ENCODE results near the gene EHBP1.

The EHBP1 gene

DNA sequence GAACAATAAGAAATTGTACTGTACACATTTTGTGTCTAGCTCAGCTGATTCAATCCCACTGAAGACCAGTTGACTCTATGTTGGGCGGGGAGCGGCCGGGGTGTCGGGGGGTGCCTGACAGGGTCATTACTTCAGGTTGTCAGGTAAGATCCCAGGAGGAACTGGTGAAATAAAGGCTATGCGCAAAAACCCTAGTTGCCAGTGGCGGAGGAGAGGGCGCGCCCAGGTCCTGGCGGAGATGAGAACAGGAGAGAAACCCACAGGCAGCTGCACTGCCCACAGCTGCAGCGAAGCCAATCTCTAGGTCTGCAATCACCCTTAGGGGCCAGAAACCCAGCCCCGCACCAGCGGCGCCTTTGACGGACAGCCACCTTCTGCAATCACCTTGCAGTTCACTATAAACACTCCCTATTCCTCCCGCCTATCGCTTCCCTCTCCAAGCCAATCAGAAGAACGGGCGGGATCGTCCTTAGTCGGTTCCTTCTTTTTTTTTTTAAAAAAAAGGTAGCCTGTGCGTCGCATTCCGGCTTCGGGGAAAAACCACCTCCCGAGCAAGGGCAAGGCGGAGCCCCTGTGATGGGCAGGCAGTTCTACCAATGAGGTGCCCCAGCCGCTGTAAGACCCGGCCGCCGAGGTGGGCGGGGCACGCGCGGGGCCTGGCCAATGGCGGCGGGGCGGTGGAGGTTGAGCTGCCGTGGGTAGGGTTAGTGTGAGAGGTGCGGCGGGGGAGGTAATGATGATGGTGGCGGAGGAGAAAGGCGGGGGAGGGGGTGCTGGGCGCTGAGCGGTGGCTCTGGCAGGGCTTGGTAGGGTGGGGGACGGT is at the start of gene EHBP1:
EHBP1 (plus strand) TSS at position 707 of the 823 bp plus-strand sequence. CDS start 1,479 bp downstream, outside the sequence.
- DNase-seq (ENCODE audit: low read depth): peak; percentile 100

DNA sequence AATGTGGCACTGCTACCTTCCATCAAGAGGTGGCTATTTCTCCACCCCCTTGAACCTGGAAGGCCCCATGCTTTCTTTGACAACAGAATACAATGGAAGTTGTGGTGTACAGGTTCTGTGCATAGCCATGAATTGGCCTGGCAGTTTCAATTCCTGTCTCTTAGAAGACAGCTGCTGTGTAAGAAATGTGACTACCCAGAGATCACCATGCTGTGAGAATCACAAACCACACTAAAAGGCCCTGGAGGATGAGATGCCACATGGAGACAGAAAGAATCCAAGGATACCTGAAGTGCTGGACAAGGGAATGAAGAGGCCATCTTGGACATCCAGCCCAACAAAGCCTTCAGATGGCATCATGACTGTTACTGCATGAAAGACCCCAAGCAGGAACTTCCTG is 47.7 kb upstream of the EHBP1 start:
- DNase-seq (ENCODE audit: low read depth): no peak

DNA sequence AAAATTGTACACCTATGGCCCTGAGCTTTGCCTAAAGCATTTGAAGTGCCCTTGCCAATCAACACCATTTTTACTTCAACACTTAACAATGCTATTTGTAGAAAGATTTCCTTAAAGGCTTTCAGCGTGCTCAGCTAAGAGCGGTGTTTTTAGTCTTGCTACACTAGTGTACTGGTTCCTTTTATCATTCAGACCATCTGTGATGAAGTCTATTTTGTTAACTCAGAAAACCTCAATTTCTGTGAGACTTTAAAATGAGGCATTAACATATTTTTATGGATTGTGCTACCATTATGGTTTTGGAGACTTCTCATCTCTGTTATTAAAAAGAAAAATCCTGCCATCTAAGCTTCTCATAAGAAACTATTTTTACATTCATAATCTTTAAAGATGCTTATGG is 46.6 kb upstream of the EHBP1 start:
- no peak for DNase-seq (ENCODE audit: low read depth)

DNA sequence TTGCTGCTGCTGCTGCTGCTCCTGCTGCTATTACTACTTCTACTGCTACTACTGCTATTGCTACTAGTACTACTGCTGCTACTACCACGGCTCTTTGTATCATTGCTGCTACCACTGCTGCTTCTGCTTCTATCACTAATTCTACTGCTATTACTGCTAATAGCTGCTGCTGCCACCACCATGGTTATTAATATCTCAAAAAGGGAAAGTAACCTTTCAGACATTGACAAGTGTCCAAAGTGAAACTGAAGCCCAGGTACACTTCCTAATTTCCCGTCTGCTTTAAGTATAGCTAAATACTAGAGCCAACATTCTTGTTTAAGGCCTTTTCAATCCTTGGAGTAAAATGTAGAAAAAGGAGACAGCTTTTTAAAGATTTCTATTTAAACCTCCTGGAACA is 45.4 kb upstream of the EHBP1 start:
- DNase-seq (ENCODE audit: low read depth): no peak

DNA sequence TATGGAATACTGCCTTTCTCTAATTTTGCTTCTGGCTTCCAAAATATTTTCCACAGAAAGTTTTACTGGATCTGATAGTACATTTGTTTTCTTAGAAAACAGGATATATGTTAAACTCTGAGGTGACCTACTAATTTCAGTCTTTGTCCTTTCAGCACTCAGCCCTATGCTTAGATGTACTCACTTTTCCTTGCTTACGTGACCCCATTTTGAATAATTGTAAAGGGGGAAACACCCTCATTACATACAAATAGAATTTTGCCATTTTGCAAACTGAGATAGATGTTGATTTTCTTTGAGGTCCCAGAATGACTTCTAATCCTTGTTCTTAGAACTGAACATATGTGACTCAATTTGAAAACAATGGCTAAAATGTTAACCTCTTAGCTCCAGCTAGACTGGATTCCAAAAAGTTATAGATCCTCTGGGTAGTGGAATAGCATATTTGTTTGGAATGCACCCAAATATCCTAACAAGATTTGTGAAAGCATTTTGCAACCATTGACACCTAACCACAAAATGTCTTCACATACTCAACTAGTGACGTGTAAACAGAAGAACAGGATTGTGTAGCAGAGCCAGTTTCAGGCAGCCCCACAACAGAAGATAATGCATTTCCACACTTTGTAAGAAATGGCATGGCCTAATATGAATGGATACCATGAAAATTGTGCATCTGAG is 44.8 kb upstream of the EHBP1 start:
- DNase-seq (ENCODE audit: low read depth): peak; percentile 92

DNA sequence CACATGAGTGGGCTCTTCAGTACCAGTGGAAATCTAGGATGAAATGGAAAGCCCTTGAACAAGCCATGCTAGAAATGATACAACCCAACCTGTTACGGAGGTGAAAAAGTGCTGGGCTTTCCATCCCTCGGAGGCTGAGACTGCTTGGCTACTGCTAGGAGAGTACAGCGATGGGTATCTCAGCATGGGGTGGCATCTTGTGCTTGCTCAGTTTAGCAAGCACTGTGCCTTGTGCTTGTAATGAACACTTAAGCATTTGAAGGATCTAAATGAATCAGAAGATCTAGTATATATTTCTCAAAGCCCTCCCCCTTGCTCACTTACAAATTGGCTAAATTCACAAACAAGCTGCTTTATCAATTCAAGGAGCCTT is 44.3 kb upstream of the EHBP1 start:
- DNase-seq (ENCODE audit: low read depth): no peak

DNA sequence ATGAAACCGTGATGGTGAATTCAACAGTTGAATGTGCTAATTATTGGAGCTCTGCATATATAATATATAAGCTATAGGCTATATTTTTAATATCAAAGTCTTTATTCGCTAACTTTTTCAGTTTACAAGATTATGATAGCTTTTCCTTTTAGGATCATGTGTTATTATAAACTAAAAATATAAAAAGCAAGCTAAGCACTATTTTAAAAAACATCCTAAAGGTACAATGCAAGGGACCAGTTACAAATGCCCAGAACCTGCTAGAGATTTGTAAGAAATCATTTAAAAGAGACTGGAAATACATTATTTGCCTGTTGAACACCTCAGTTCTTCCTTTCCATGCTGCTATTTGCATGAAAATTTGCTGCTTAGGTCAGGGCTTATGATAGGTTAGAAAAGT is 43.4 kb upstream of the EHBP1 start:
- no peak for DNase-seq (ENCODE audit: low read depth)

DNA sequence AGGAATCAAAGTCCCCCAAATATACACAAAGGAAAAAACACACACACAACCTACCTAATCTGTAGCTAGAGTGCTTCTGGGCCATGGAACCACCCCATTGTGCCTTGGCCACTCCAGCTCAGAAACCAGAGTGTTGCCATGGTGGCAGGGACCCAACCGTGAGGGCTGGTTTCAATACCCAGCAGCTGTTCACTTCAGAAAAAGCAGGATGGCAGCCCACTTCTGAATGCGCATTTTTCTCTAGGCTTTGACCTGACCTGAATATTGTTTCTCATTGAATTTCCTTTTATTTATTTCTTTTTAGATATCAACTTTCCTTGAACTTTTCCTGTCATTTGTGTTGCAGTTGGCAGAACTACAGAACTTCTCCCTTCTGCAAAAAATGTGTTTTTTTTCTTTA is 43.0 kb upstream of the EHBP1 start:
- no peak for DNase-seq (ENCODE audit: low read depth)

DNA sequence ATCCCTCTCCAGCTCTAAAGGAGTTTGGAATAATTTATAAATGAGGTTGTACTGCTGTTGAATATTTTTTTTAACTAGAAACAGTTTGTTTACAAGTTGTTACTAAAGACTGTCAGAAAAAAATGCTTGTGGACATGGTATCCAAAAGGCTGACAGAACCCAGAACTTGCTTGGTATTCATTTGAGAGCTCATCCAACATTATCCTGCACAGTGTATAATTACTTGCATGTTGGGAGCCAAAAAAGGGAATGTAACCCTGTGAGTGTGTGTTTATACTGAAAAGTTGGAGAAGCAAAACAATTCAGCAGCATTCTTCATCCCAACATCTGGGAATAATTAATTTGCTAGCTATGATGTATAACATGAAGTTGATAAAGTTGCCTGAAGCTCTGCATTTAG is 42.1 kb upstream of the EHBP1 start:
- peak; percentile 89 for DNase-seq (ENCODE audit: low read depth)

DNA sequence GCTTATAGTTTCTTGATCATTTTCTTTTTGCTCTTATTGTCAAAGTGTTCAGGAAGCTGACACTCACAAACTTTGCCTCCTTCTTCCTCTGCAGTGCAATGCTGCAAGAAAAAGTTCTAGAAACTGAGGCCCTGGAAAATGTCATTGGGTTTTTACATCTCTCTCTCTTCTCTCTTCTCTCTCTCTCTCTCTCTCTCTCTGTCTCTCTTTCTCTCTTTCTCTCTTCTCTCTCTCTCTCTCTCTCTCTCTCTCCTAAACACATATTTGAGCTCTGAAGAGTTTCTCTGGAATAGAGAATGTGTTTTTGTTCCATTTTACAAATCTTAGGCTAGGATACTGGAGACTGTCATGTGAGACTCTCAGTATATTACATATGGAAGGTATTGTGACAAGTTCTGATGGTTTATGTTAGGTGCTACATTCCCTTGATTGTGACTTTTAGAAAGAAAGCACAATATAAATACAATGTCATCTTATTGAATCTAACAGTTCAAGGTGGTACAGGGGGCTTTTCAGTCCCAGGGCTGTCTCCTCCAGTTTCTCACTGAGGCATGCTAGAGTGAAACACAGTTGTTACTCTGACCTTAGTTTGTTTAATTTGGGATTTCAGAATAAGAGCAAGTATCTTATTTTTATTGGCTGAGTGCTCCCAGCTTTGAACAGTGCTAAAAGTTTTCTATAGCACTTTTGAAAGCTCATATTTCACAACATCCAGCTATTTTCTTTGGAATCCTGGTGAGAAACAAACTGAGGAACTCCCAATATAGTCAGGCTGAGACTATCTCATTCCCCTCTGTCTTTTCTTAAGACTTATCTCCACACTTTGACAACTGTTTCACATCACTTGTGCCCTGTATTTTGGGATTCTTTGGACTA is 41.4 kb upstream of the EHBP1 start:
- peak; percentile 74 for DNase-seq (ENCODE audit: low read depth)

DNA sequence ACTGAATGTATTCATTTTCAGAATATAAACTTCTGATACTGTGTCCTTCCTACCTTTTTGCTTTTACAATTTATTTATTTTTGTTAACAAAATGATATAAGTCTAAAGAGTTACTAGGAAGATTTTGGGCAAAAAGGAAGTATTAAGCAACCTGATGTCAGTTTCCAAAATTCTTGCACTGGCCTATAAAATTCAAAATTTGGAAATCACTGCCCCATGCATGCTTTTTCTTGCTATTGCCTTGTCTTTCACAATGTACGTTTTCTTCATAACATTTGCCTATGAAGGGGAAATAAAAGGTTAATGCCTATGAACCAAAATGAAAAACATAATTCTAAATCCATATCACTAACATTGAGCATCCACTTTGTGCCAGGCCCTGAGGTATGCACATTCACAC is 40.1 kb upstream of the EHBP1 start:
- DNase-seq (ENCODE audit: low read depth): no peak

DNA sequence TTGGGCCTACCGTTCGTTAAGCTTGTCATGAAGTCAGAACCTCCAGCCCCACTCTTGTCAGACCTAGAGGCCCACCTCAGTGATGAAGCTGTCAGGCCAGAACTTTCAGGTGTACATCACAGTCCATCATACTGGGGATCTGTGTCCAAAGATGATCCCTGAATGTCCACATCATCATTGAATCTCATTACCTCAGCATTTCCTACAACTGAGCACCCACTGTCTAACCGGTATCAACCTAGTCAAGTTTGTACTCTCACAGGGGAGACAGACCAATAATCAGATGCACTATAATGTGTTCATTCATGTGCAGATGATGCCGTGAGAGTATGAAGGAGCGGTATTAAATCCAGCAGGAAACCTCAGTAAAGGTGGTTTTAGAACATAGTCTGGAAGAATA is 36.3 kb upstream of the EHBP1 start:
- DNase-seq (ENCODE audit: low read depth): no peak

DNA sequence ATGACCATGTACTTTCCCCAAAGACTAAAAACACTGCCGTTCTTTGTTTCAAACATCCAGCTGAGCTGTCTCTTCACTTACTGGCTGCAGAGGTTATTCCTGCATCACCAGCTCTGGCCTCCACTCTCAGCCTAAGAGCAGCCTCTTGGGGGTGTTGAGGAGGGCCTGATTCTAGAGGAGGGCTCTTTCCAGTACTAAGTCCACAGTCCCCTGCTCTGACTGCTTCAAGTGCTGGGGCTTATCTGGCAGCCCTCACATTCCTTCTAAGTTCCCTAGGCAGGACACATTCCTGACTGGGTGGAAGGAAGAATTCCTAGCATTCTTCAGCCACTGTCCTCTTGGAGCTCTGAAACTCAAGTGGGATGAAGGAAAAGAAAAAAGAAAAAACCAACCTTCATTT is 32.9 kb upstream of the EHBP1 start:
- peak; percentile 58 for DNase-seq (ENCODE audit: low read depth)

DNA sequence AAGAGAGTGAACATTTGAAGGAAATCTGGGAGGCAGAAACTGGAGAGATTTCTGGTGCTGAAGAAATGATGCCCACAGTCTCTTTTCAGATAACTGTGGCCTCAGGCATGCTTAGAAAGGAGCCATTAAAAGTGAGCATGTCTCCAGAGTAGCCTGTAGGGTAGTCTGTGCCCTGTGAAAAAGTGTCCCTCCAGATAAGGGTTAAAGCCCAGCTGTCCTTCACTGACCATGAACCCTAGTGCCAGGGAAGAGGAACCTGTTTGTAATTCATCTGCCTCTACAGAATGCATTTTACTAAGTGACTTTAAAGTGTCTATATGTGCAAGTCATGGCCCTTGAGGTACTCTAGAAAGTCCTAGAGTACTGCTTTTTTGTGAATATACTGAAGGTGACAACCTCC is 30.5 kb upstream of the EHBP1 start:
- no peak for DNase-seq (ENCODE audit: low read depth)

DNA sequence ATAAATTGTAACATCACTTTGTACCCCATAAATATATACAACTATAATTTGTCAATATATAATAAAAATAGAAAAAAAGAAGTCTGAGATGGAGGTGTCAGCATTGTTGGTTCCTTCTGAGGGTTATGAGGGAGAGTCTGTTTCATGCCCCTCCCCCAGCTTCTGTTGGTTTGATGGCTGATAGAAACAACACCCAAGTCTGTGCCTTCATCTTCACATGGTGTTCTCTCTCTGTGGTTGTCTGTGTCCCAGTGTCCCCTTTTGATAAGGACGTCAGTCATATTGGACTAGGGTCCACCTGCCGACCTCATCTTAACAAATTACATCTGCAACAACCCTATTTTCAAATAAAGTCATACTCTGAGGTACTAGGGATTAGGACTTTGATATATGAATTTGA is 20.3 kb upstream of the EHBP1 start:
- DNase-seq (ENCODE audit: low read depth): no peak

DNA sequence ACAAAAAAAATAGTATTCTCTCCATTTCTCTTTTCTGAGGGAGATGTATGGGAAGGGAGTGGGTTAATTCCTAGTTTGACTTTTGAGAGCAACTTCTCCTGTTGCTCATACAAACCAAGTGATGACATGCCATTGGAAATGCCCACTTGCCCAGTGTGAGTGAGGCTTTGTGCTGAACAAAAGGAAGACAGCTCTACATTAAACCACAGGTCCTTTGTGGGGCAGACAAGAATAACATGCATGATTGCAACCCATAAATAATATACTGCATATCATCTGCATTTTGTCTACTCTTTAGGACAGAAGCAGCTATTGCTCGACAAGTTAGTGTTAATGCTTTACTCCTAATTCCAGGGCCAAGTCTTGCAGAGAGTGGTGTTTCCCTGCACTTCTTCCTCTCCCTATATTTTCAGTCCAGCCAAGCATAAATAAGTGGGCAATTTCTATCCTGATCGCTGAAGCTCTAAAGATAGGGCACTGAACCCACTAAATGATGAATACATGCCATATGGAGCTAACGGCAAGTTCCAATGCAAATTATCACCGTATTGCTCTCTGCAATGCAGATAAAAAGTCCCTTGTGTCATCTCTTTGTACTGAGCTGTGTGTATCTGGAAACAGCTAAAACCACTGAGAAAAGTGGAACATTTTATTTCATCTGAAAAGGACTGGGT is 19.4 kb upstream of the EHBP1 start:
- DNase-seq (ENCODE audit: low read depth): no peak

DNA sequence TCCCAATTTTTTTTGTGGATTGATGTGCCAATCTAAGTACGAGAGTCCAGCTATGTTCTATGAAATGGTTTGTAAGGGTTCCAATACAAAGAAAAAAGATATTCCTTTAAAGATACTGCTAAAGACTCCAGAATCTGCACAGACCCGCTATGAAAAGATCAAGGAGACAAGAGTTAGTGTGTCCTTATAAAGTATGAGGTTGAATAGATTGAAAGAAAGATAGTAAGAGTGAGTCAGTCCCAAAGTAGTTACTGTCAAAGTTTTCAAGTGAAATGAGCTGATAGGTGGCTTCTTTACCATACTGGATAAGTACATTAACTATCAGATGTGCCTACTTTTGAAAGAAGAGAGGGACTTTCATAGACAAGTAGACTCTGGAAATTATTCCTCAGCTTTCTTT is 17.9 kb upstream of the EHBP1 start:
- peak; percentile 22 for DNase-seq (ENCODE audit: low read depth)

DNA sequence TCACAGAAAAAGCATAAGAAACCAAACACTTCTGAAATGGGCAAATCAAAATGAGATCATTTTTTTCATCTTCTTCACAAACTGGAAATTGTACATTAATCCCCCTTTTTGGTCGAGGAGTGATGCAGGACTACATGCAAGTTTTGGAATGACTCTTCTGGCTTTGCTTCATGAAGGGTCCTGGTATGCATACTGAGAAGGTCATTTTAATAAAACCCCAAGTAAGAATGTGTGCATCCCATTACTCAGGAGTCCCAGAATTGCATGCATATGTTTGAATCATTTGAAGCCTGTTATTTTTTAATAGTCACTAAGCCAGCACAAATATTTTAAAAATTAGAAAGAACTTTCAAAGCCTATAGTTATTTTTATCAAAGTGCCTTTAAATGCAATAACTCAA is 16.7 kb upstream of the EHBP1 start:
- no peak for DNase-seq (ENCODE audit: low read depth)

DNA sequence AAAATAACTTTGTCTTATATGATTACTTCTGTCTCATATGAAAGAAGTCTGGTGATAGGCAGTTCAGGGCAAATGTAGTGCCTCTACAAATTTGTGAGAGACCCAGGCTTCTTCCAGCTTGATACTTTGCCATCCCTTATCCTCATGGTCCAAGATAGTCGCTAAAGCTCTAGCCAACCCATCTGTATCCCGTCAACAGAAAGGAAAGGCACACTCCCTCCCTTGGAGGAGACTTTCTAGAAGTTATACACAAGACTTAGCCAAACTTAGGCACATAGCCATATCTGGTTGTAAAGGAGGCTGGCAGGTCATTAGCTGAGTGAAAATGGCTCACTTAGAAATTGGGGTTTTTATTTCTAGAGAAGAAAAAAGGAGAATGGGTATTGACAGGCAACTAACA is 14.3 kb upstream of the EHBP1 start:
- DNase-seq (ENCODE audit: low read depth): no peak

DNA sequence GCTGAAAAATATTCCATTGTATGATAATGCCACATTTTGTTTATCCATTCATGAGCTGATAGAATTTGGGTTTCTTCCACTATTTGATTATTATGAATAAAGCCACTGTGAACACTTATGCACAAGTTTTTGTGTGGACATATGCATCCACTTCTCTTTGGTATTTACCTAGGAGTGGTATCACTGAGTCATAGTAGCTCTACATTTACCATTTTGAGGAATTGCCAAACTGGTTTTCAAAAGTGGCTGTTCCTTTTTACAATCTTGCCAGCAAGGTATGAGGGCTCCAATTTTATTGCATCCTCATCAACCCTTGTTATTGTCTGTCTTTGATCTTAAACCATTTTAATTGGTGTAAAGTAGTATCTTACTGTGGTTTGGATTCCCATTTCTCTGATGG is 13.3 kb upstream of the EHBP1 start:
- DNase-seq (ENCODE audit: low read depth): no peak

DNA sequence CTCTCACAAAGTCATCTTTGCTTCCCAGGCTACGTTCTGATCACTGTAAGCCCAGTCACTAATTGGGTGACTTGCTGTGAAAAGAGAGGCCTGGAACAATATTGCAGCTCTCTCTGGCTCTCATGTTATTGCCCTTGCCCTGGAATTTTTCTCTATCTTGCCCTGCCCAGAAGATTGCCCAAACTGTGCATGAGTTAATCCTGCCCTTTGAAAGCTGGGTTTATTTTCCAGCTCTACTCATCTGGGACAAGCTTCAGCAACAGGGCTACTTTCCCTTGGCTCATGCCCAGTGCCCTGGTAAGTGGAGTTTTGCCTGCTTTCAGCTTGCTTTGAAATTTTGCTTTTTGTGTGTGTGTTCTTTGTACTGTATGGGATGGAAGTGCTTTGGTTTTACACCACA is 6.9 kb upstream of the EHBP1 start:
- peak; percentile 5 for DNase-seq (ENCODE audit: low read depth)

DNA sequence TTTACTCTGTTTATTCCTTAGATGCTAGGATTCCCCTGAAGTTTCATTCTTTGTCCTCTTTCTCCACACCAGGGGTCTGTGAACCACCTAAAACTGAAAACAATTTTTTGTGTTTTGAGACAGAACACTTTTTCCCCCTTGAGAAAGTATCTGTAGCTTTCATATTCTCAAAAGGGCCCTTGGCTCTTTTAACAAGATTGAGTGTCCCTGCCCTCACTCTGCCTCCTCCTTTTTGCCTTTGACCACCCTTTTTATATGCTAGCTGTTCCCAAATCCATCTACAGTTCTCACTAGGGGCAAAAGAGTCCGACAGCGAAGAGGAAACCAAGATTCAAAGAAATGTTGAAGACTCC is 883 bp upstream of the EHBP1 start:
- no peak for DNase-seq (ENCODE audit: low read depth)

Measured in amniotic epithelial cell (primary cell).